ENCODE results near the gene DCBLD2.

Gene DCBLD2

GRCh38 chr3:98776140-98776493 is 125.4 kb downstream of the DCBLD2 start:
- DNase-seq (ENCODE audit: low spot score): no peak
- TF ChIP-seq CTCF (IDR thresholded peaks at IDR 0.05; ENCODE audit: extremely low read depth, missing control alignments): no peak

GRCh38 chr3:98775459-98776139 is 125.9 kb downstream of the DCBLD2 start:
- TF ChIP-seq CTCF (IDR thresholded peaks at IDR 0.05; ENCODE audit: extremely low read depth, missing control alignments): no peak
- DNase-seq (ENCODE audit: low spot score): no peak

GRCh38 chr3:98772022-98772421 is 129.5 kb downstream of the DCBLD2 start:
- no peak for TF ChIP-seq CTCF (IDR thresholded peaks at IDR 0.05; ENCODE audit: extremely low read depth, missing control alignments)
- no peak for DNase-seq (ENCODE audit: low spot score)

GRCh38 chr3:98770261-98771039 is 131.0 kb downstream of the DCBLD2 start:
- no peak for TF ChIP-seq CTCF (IDR thresholded peaks at IDR 0.05; ENCODE audit: extremely low read depth, missing control alignments)
- no peak for DNase-seq (ENCODE audit: low spot score)

GRCh38 chr3:98769448-98769847 is 132.0 kb downstream of the DCBLD2 start:
- DNase-seq (ENCODE audit: low spot score): no peak
- TF ChIP-seq CTCF (IDR thresholded peaks at IDR 0.05; ENCODE audit: extremely low read depth, missing control alignments): no peak

- TF ChIP-seq CTCF (IDR thresholded peaks at IDR 0.05; ENCODE audit: extremely low read depth, missing control alignments): no peak
- no peak for DNase-seq (ENCODE audit: low spot score)
Observed at GRCh38 chr3:98768961-98769360, 132.5 kb downstream of the DCBLD2 start.

GRCh38 chr3:98766924-98767323 is 134.6 kb downstream of the DCBLD2 start:
- DNase-seq (ENCODE audit: low spot score): no peak
- TF ChIP-seq CTCF (IDR thresholded peaks at IDR 0.05; ENCODE audit: extremely low read depth, missing control alignments): no peak
